Measurements from ENCODE around the gene KDM6A.
"Not testable (repeated sequence)": the region's sequence is repeated elsewhere in the genome, so short reads cannot be mapped to it uniquely, and the experiment has no call there.

KDM6A gene

GRCh38 chrX:44876086-44876485, 3.1 kb downstream of the KDM6A start:
- no peak overlapping the region for H3K27ac Mint-ChIP-seq
- no peak for ATAC-seq

GRCh38 chrX:44876767-44877166, 3.8 kb downstream of the KDM6A start:
- no peak for ATAC-seq
- Mint-ChIP-seq H3K4me1 (peaks cover 4% of the 10 kb centered on the region), H3K4me3 (no peak overlapping the region), H3K9me3 (no peaks in the 10 kb centered on the region), H3K27me3 (no peaks in the 10 kb centered on the region), H3K27ac (no peak overlapping the region)
- DNase-seq: no peak

More at GRCh38 chrX:44876086-44876485, 3.1 kb downstream of the KDM6A start:
- H3K9me3 Mint-ChIP-seq: no peaks in the 10 kb centered on the region
- H3K4me3 Mint-ChIP-seq: peak overlapping the region in 1 of 2 donors; percentile 96
- peaks cover 3% of the 10 kb centered on the region for H3K4me1 Mint-ChIP-seq
- DNase-seq: no peak
- H3K27me3 Mint-ChIP-seq: no peaks in the 10 kb centered on the region

GRCh38 chrX:44878780-44879179, 5.8 kb downstream of the KDM6A start:
- H3K27ac Mint-ChIP-seq: no peak overlapping the region
- DNase-seq (no peak), ATAC-seq (no peak)
- H3K4me3 Mint-ChIP-seq: no peak overlapping the region
- peaks cover 8% of the 10 kb centered on the region for H3K4me1 Mint-ChIP-seq
- no peaks in the 10 kb centered on the region for H3K9me3 Mint-ChIP-seq
- no peaks in the 10 kb centered on the region for H3K27me3 Mint-ChIP-seq

- Mint-ChIP-seq H3K9me3 (no peaks in the 10 kb centered on the region), H3K27ac (peak overlapping the region in 1 of 2 donors; percentile 67), H3K4me3 (no peak overlapping the region), H3K27me3 (no peaks in the 10 kb centered on the region), H3K4me1 (peaks cover 18% of the 10 kb centered on the region)
- no peak for ATAC-seq
- DNase-seq: no peak
These were observed 8.6 kb downstream of the KDM6A start for GRCh38 chrX:44881549-44881948.

- DNase-seq (no peak), ATAC-seq (no peak)
- Mint-ChIP-seq H3K27ac (no peak overlapping the region), H3K9me3 (no peaks in the 10 kb centered on the region), H3K4me1 (peaks cover 18% of the 10 kb centered on the region), H3K27me3 (no peaks in the 10 kb centered on the region), H3K4me3 (no peak overlapping the region)
These were observed 9.6 kb downstream of the KDM6A start for GRCh38 chrX:44882635-44883034.

GRCh38 chrX:44884944-44885343, 12.0 kb downstream of the KDM6A start:
- no peaks in the 10 kb centered on the region for H3K27me3 Mint-ChIP-seq
- ATAC-seq: no peak
- DNase-seq: no peak
- H3K4me3 Mint-ChIP-seq: no peak overlapping the region
- H3K4me1 Mint-ChIP-seq: peaks cover 21% of the 10 kb centered on the region
- H3K27ac Mint-ChIP-seq: no peak overlapping the region
- no peaks in the 10 kb centered on the region for H3K9me3 Mint-ChIP-seq

- DNase-seq (no peak), ATAC-seq (no peak)
- Mint-ChIP-seq H3K27ac (no peak overlapping the region), H3K4me1 (peaks cover 8% of the 10 kb centered on the region), H3K4me3 (peak overlapping the region in 1 of 2 donors; percentile 48), H3K27me3 (no peaks in the 10 kb centered on the region), H3K9me3 (no peaks in the 10 kb centered on the region)
These were observed 16.8 kb downstream of the KDM6A start for GRCh38 chrX:44889824-44890223.

- H3K4me1 Mint-ChIP-seq: peaks cover 7% of the 10 kb centered on the region
- no peak overlapping the region for H3K27ac Mint-ChIP-seq
- no peaks in the 10 kb centered on the region for H3K27me3 Mint-ChIP-seq
- no peak for ATAC-seq
- H3K9me3 Mint-ChIP-seq: no peaks in the 10 kb centered on the region
- no peak for DNase-seq
- H3K4me3 Mint-ChIP-seq: peak overlapping the region in 1 of 2 donors; percentile 48
These were observed 17.3 kb downstream of the KDM6A start for GRCh38 chrX:44890247-44890646.

GRCh38 chrX:44890687-44891086, 17.7 kb downstream of the KDM6A start:
- not testable (repeated sequence) for H3K27ac Mint-ChIP-seq, H3K9me3 Mint-ChIP-seq, H3K27me3 Mint-ChIP-seq, ATAC-seq, DNase-seq, H3K4me3 Mint-ChIP-seq
- peaks cover 12% of the 10 kb centered on the region for H3K4me1 Mint-ChIP-seq

GRCh38 chrX:44891642-44892041, 18.7 kb downstream of the KDM6A start:
- Mint-ChIP-seq H3K27ac (no peak overlapping the region), H3K9me3 (no peaks in the 10 kb centered on the region), H3K4me3 (no peak overlapping the region), H3K4me1 (peaks cover 12% of the 10 kb centered on the region), H3K27me3 (no peaks in the 10 kb centered on the region)
- DNase-seq: no peak
- no peak for ATAC-seq

- Mint-ChIP-seq H3K27ac (no peak overlapping the region), H3K9me3 (no peaks in the 10 kb centered on the region), H3K27me3 (no peaks in the 10 kb centered on the region), H3K4me1 (peaks cover 30% of the 10 kb centered on the region), H3K4me3 (no peak overlapping the region)
- ATAC-seq (no peak), DNase-seq (no peak)
These were observed 23.8 kb downstream of the KDM6A start for GRCh38 chrX:44896876-44897186.

- ATAC-seq (no peak), DNase-seq (no peak)
- no peak overlapping the region for H3K27ac Mint-ChIP-seq
- H3K4me1 Mint-ChIP-seq: peaks cover 30% of the 10 kb centered on the region
- no peak overlapping the region for H3K4me3 Mint-ChIP-seq
- H3K27me3 Mint-ChIP-seq: no peaks in the 10 kb centered on the region
- no peaks in the 10 kb centered on the region for H3K9me3 Mint-ChIP-seq
These were observed 24.6 kb downstream of the KDM6A start for GRCh38 chrX:44897539-44897938.

- no peaks in the 10 kb centered on the region for H3K27me3 Mint-ChIP-seq
- ATAC-seq (peak; percentile 80), DNase-seq (peak in 1 of 2 donors; percentile 9)
- H3K27ac Mint-ChIP-seq: peak overlapping the region in 1 of 2 donors; percentile 86
- H3K4me1 Mint-ChIP-seq: peaks cover 38% of the 10 kb centered on the region
- no peaks in the 10 kb centered on the region for H3K9me3 Mint-ChIP-seq
- peak overlapping the region; percentile 14 to 34 for H3K4me3 Mint-ChIP-seq
These were observed 25.6 kb downstream of the KDM6A start for GRCh38 chrX:44898411-44899221.

- no peak overlapping the region for H3K27ac Mint-ChIP-seq
- H3K4me1 Mint-ChIP-seq: peaks cover 50% of the 10 kb centered on the region
- H3K27me3 Mint-ChIP-seq: no peaks in the 10 kb centered on the region
- ATAC-seq (no peak), DNase-seq (no peak)
- H3K4me3 Mint-ChIP-seq: peak overlapping the region; percentile 29 to 54
- H3K9me3 Mint-ChIP-seq: no peaks in the 10 kb centered on the region
These were observed 27.0 kb downstream of the KDM6A start for GRCh38 chrX:44899946-44900345.

- H3K4me1 Mint-ChIP-seq: peaks cover 61% of the 10 kb centered on the region
- ATAC-seq: peak; percentile 69
- H3K27ac Mint-ChIP-seq: no peak overlapping the region
- H3K27me3 Mint-ChIP-seq: no peaks in the 10 kb centered on the region
- peak in 1 of 2 donors; percentile 10 for DNase-seq
- no peaks in the 10 kb centered on the region for H3K9me3 Mint-ChIP-seq
- peak overlapping the region in 1 of 2 donors; percentile 49 for H3K4me3 Mint-ChIP-seq
These were observed 30.1 kb downstream of the KDM6A start for GRCh38 chrX:44903107-44903506.

GRCh38 chrX:44903830-44904530, 31.0 kb downstream of the KDM6A start:
- H3K4me3 Mint-ChIP-seq: peak overlapping the region; percentile 46 to 49
- H3K4me1 Mint-ChIP-seq: peaks cover 58% of the 10 kb centered on the region
- H3K9me3 Mint-ChIP-seq: no peaks in the 10 kb centered on the region
- DNase-seq (no peak), ATAC-seq (peak; percentile 53)
- H3K27ac Mint-ChIP-seq: peak overlapping the region; percentile 63 to 67
- no peaks in the 10 kb centered on the region for H3K27me3 Mint-ChIP-seq
